H1 (cell line): ENCODE measurements around the gene RYK. TPM values are rescaled to one million over a fixed set of nuclear protein-coding genes. Genes with fewer than 3 reads are reported as not detected.

Source experiments
- CTCF ChIA-PET: fragments of 300-600 bp; sonication (Branson Sonifier 250); formaldehyde crosslinking; loops from one replicate; lab custom pipeline; 2021; ENCODE audit not compliant: partially characterized antibody; lab: Charles Lee
- POLR2A ChIA-PET: fragments of 300-600 bp; sonication (Branson Sonifier 250); formaldehyde crosslinking; loops from one replicate; lab custom pipeline; 2021; ENCODE audit warnings: inconsistent platforms; ENCODE audit not compliant: partially characterized antibody; lab: Charles Lee
- DNase-seq, 2 experiments: peaks; one replicate each; pipeline versions ENCODE4 v3.0.0 to v3.0.0-alpha.2; 2010 to 2022; ENCODE audit warnings: low spot score in 2 of 2, low read depth in 1 of 2, mixed read lengths in 1 of 2
- FAIRE-seq: peaks from 2 replicates; lab custom pipeline; 2011; peaks lifted over from hg19 to GRCh38; lab: Jason Lieb, UNC
- H2AFZ ChIP-seq: 2 replicates; pipeline ENCODE4 v1.8.1; 2012; ENCODE audit warnings: low read length, inconsistent platforms
- H2AK5ac ChIP-seq: 2 replicates; pipeline ENCODE4 v1.6.1; 2013; ENCODE audit warnings: low read depth, low read length
- H2BK120ac ChIP-seq: replicated peaks from 2 replicates; pipeline ENCODE3; 2013; ENCODE audit warnings: low read depth, low read length, inconsistent platforms
- H2BK12ac ChIP-seq: 2 replicates; pipeline ENCODE4 v1.6.1; 2013; ENCODE audit warnings: low read depth, low read length
- H2BK15ac ChIP-seq: 2 replicates; pipeline ENCODE4 v1.6.1; 2013; ENCODE audit warnings: low read length
- H2BK20ac ChIP-seq: 2 replicates; pipeline ENCODE4 v1.6.1; 2013; ENCODE audit warnings: low read length
- H2BK5ac ChIP-seq: 2 replicates; pipeline ENCODE4 v1.6.1; 2013; ENCODE audit warnings: low read depth, low read length
- H3K14ac ChIP-seq: 2 replicates; pipeline ENCODE4 v1.6.1; 2013; ENCODE audit warnings: inconsistent platforms; ENCODE audit not compliant: insufficient read length
- H3K18ac ChIP-seq: 2 replicates; pipeline ENCODE4 v1.6.1; 2013; ENCODE audit warnings: low read length; ENCODE audit errors: extremely low read depth
- H3K23ac ChIP-seq: 2 replicates; pipeline ENCODE4 v1.6.1; 2013; ENCODE audit warnings: inconsistent platforms; ENCODE audit not compliant: insufficient read length
- H3K23me2 ChIP-seq: 2 replicates; pipeline ENCODE4 v1.6.1; 2013; ENCODE audit warnings: low read depth, low read length
- H3K27ac ChIP-seq: 2 replicates; pipeline ENCODE4 v1.6.1; 2011; ENCODE audit warnings: low read depth, low read length, inconsistent platforms
- H3K27me3 ChIP-seq, 4 experiments: replicated peaks in 1 of 4; 1 replicate in 1 of 4; 2 replicates in 3 of 4; pipeline versions ENCODE4 v1.6.1 to v1.8.1; 2011 to 2013; ENCODE audit warnings: low read length in 3 of 4, mild to moderate bottlenecking in 3 of 4, inconsistent platforms in 2 of 4, mixed read lengths in 2 of 4, moderate library complexity in 1 of 4; ENCODE audit not compliant: control insufficient read depth in 3 of 4, insufficient read depth in 3 of 4; ENCODE audit errors: extremely low read depth in 1 of 4
- H3K36me3 ChIP-seq, 4 experiments: 2 replicates each; pipeline versions ENCODE4 v1.6.1 to v1.8.1; 2011 to 2013; ENCODE audit warnings: mild to moderate bottlenecking in 4 of 4, low read length in 3 of 4, moderate library complexity in 2 of 4, control low read depth in 1 of 4, inconsistent platforms in 1 of 4; ENCODE audit not compliant: insufficient read depth in 4 of 4, control insufficient read depth in 2 of 4
- H3K4ac ChIP-seq: replicated peaks from 2 replicates; pipeline ENCODE3; 2013; ENCODE audit warnings: low read length, low read depth, mixed read lengths, inconsistent platforms; ENCODE audit not compliant: insufficient read length
- H3K4me1 ChIP-seq, 4 experiments: replicated peaks in 1 of 4; 1 replicate in 1 of 4; 2 replicates in 3 of 4; pipeline versions ENCODE4 v1.6.1 to v1.8.1; 2011 to 2013; ENCODE audit warnings: low read length in 3 of 4, inconsistent platforms in 2 of 4, mixed read lengths in 1 of 4; ENCODE audit not compliant: insufficient read depth in 4 of 4, control insufficient read depth in 3 of 4
- H3K4me2 ChIP-seq, 2 experiments: 2 replicates each; pipeline versions ENCODE4 v1.6.1 to v1.8.1; 2011 to 2013; ENCODE audit warnings: low read depth in 2 of 2, low read length in 2 of 2, control low read depth in 1 of 2, inconsistent platforms in 1 of 2, mild to moderate bottlenecking in 1 of 2; ENCODE audit not compliant: insufficient read depth in 1 of 2
- H3K4me3 ChIP-seq, 4 experiments: fragments of 200-600, 300-600 bp in 1 of 4; sonication (generic), shearing (Covaris generic), sonication (Bioruptor Twin) in 1 of 4; 2 replicates each; pipeline versions ENCODE4 v1.5.1 to v1.8.1; 2011 to 2016; ENCODE audit warnings: low read length in 4 of 4, low read depth in 3 of 4, control low read depth in 2 of 4, inconsistent platforms in 2 of 4, mild to moderate bottlenecking in 2 of 4, mixed read lengths in 1 of 4, moderate library complexity in 1 of 4; ENCODE audit not compliant: insufficient read depth in 2 of 4; ENCODE audit errors: extremely low read depth in 1 of 4
- H3K56ac ChIP-seq: replicated peaks from 2 replicates; pipeline ENCODE3; 2013; ENCODE audit warnings: low read depth, mild to moderate bottlenecking, mixed read lengths, low read length, inconsistent platforms; ENCODE audit not compliant: insufficient read length
- H3K79me1 ChIP-seq: 2 replicates; pipeline ENCODE4 v1.6.1; 2013; ENCODE audit warnings: low read depth, low read length, control low read depth
- H3K79me2 ChIP-seq, 2 experiments: 2 replicates each; pipeline versions ENCODE4 v1.6.1 to v1.8.1; 2012 to 2013; ENCODE audit warnings: low read length in 2 of 2, mild to moderate bottlenecking in 2 of 2, inconsistent platforms in 1 of 2; ENCODE audit not compliant: insufficient read depth in 2 of 2, control insufficient read depth in 1 of 2
- H3K9ac ChIP-seq, 4 experiments: replicated peaks in 1 of 4; 1 replicate in 1 of 4; 2 replicates in 3 of 4; pipeline versions ENCODE4 v1.6.1 to v1.8.1; 2011 to 2013; ENCODE audit warnings: low read depth in 3 of 4, low read length in 3 of 4, control low read depth in 2 of 4, mild to moderate bottlenecking in 2 of 4, moderate library complexity in 2 of 4, inconsistent platforms in 1 of 4; ENCODE audit errors: extremely low read depth in 1 of 4
- H3K9me3 ChIP-seq, 2 experiments: 2 replicates each; pipeline versions ENCODE4 v1.6.1 to v1.8.1; 2012 to 2013; ENCODE audit warnings: mild to moderate bottlenecking in 2 of 2, moderate library complexity in 2 of 2, control low read depth in 1 of 2, inconsistent platforms in 1 of 2, low read depth in 1 of 2, low read length in 1 of 2, mixed read lengths in 1 of 2; ENCODE audit not compliant: insufficient read depth in 2 of 2
- H4K20me1 ChIP-seq, 2 experiments: replicated peaks in 1 of 2; 2 replicates each; pipeline versions ENCODE3 to v1.8.1; 2011 to 2013; ENCODE audit warnings: inconsistent platforms in 2 of 2, low read length in 2 of 2, mild to moderate bottlenecking in 1 of 2; ENCODE audit not compliant: insufficient read depth in 2 of 2, control insufficient read depth in 1 of 2
- H4K5ac ChIP-seq: 2 replicates; pipeline ENCODE4 v1.6.1; 2013; ENCODE audit warnings: low read length, low read depth, mixed read lengths, inconsistent platforms; ENCODE audit not compliant: insufficient read length
- H4K8ac ChIP-seq: 2 replicates; pipeline ENCODE4 v1.8.0; 2013; ENCODE audit warnings: mild to moderate bottlenecking, moderate library complexity, low read length, inconsistent platforms; ENCODE audit not compliant: insufficient read depth; ENCODE audit errors: extremely low read depth
- H4K91ac ChIP-seq: replicated peaks from 2 replicates; pipeline ENCODE3; 2013; ENCODE audit warnings: low read length, mixed read lengths, inconsistent platforms; ENCODE audit not compliant: insufficient read length
- BRCA1 ChIP-seq: IDR thresholded peaks from 2 replicates; pipeline ENCODE4 v1.6.1; 2012; ENCODE audit warnings: low read depth, low read length, improper control_type of control experiment
- CREB1 ChIP-seq: IDR thresholded peaks from 2 replicates; pipeline ENCODE4 v1.6.1; 2012; ENCODE audit warnings: inconsistent platforms
- EGR1 ChIP-seq: IDR thresholded peaks from 2 replicates; pipeline ENCODE4 v1.6.1; 2011; ENCODE audit warnings: low read depth, low read length, borderline replicate concordance
- EP300 ChIP-seq, 2 experiments: IDR thresholded peaks; 1 replicate in 1 of 2; 2 replicates in 1 of 2; pipeline ENCODE4 v1.6.1; 2011 to 2012; ENCODE audit warnings: low read depth in 2 of 2, low read length in 2 of 2, mild to moderate bottlenecking in 2 of 2, borderline replicate concordance in 1 of 2, inconsistent platforms in 1 of 2, moderate library complexity in 1 of 2
- HDAC6 ChIP-seq: IDR thresholded peaks from one replicate; pipeline ENCODE4 v1.7.1; 2012; ENCODE audit warnings: low read depth, mild to moderate bottlenecking, inconsistent platforms, low read length, moderate library complexity
- JUN ChIP-seq: IDR thresholded peaks from 2 replicates; pipeline ENCODE4 v1.6.1; 2011; ENCODE audit warnings: low read depth, mild to moderate bottlenecking, improper control_type of control experiment, low read length
- RBBP5 ChIP-seq: IDR thresholded peaks from 2 replicates; pipeline ENCODE4 v1.7.1; 2012; ENCODE audit warnings: low read depth, mild to moderate bottlenecking, inconsistent platforms, low read length, moderate library complexity, borderline replicate concordance
- RNF2 ChIP-seq: fragments of 200-900, 300-1000 bp; sonication (generic); IDR thresholded peaks from 2 replicates; pipeline ENCODE4 v1.7.1; 2016; ENCODE audit warnings: borderline replicate concordance, low read depth, mild to moderate bottlenecking, antibody characterized with exemption, low read length; ENCODE audit not compliant: poor library complexity, severe bottlenecking; ENCODE audit errors: missing control alignments
- TCF12 ChIP-seq: IDR thresholded peaks from 2 replicates; pipeline ENCODE4 v1.6.1; 2011; ENCODE audit warnings: low read depth, mild to moderate bottlenecking, low read length
- WGBS, 2 experiments: shearing (Covaris generic) in 1 of 2; methylation state at CpG; one replicate each; pipeline versions ENCODE4 v1.1.6 to v1.1.7; 2013 to 2015; ENCODE audit warnings: low lambda C conversion rate in 2 of 2, mixed read lengths in 2 of 2, inconsistent platforms in 1 of 2, low coverage in 1 of 2, missing lambda C conversion rate in 1 of 2; ENCODE audit not compliant: insufficient replicate concordance in 2 of 2, insufficient coverage in 1 of 2, insufficient read length in 1 of 2; ENCODE audit errors: extremely low coverage in 1 of 2, missing lambda C conversion rate in 1 of 2; 5-methylcytosine and 5-hydroxymethylcytosine counted together
- polyA plus RNA-seq, 7 experiments: library from polyadenylated mRNA; depleted of rRNA in 3 of 7; stranded (reverse) in 5 of 7; unstranded in 2 of 7; fragments of >200 nt in 5 of 7; fragments of 200-250 nt in 2 of 7; gene quantifications; 1 replicate in 5 of 7; 2 replicates in 1 of 7; 4 replicates in 1 of 7; pipeline versions ENCODE4 v1.2.1 to v1.2.3, GENCODE V29; 2011 to 2013; ENCODE audit warnings: missing spikeins in 2 of 7, mixed read lengths in 2 of 7
- total RNA-seq: library from RNA; stranded (reverse); fragmentation: NEBNext Ultra II Directional; extraction: Animal tissue kit (Norgen Biotek cat#: 25700); gene quantifications from 2 replicates; pipeline ENCODE4 v1.2.1, GENCODE V29; 2021

The RYK gene
- total and polyA plus RNA-seq, 2 of the 8 experiments (the other 6 are each of a cell fraction or from before 2014, with no cell fraction given), result 30.5 to 63.8 TPM

DNA sequence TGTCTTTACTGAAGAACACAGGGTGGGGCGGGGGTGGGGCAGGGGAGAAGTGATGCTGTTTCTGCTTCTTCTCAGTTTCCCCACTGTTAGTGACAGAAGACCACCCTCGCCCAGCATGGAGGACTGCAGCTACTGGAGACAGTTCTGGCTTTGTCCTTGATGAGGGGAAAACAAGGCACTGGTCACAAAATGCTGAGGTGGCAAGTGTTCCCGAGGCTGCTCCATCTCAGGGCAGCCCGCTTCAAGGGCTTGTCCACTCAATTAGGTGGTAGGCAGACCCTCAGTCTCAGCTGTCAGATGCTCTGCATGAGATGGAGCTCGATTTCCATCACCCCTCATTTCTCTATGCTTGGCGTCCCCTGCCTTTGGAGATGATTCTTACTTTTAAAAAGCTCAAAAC lies 33.8 kb upstream of the RYK start:
- no peaks in the 10 kb centered on the region for H3K4me1 ChIP-seq
- no peak overlapping the region for H3K14ac ChIP-seq
- no peak overlapping the region for H3K4me2 ChIP-seq
- H3K4me3 ChIP-seq, result no peak overlapping the region
- H2BK5ac ChIP-seq, result no peak overlapping the region
- no peak overlapping the region for H2BK15ac ChIP-seq
- H4K8ac ChIP-seq, result no peak overlapping the region
- H3K27me3 ChIP-seq, result no peaks in the 10 kb centered on the region
- H2AFZ ChIP-seq, result no peak overlapping the region
- FAIRE-seq, result no peak
- H3K9ac ChIP-seq, result no peak overlapping the region
- no peak overlapping the region for H2AK5ac ChIP-seq
- no peaks in the 10 kb centered on the region for H3K79me1 ChIP-seq
- no peak overlapping the region for H3K4ac ChIP-seq
- CTCF ChIA-PET, result interaction anchor here (0.7 to 3.7 kb wide), 3 partner anchors 23 to 85 kb away, joined by 3 to 17 read pairs (median 4); no protein-coding TSS in a partner anchor
- POLR2A ChIA-PET, result no interaction called here
- no peak overlapping the region for H3K56ac ChIP-seq
- no peaks in the 10 kb centered on the region for H3K79me2 ChIP-seq
- WGBS, 2 experiments, result 89% methylated on average over 6 of the region's 6 CpGs; no CpG with 5 or more reads in 1 of the 2 experiments
- TF ChIP-seq RBBP5 (no peak), BRCA1 (no peak), JUN (no peak), CREB1 (no peak), TCF12 (no peak), EGR1 (no peak), RNF2 (no peak), EP300 (IDR thresholded peaks at IDR 0.05; ENCODE audit: borderline replicate concordance in 1 of 2, low read depth in 2 of 2, low read length in 2 of 2) (no peak), HDAC6 (no peak)
- TF ChIP-seq, all 59 proteins: peak for 0
- Histone ChIP-seq H3K36me3 (no peaks in the 10 kb centered on the region), H4K91ac (no peak overlapping the region), H3K23ac (no peak overlapping the region), H2BK12ac (no peak overlapping the region), H3K18ac (no peak overlapping the region), H4K20me1 (no peaks in the 10 kb centered on the region), H3K9me3 (no peaks in the 10 kb centered on the region), H3K27ac (no peak overlapping the region), H3K23me2 (no peaks in the 10 kb centered on the region), H2BK120ac (no peak overlapping the region), H4K5ac (no peak overlapping the region), H2BK20ac (no peak overlapping the region)
- DNase-seq, result peak in 1 of 2 experiments; percentile 14
